Measurements from ENCODE around the gene UNC5CL.

Gene UNC5CL

DNA sequence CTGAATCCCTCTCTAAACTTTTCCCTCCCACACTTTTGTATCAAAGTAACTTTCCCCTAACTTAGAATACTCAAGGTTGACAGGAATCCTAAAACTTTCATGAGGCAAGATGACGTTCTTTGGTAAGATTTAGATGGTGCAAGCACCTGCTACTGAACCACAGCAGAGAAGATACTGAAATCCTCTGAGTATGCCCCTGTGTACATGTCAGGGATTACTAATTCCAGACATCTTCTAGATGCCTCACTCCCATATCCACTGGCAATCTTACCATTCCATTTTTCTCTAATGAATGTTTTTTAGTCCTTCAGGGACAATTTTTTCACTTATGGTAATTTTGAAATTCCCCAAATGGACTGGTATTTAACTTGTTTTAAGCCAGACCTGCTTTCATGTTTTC lies 23.0 kb upstream of the UNC5CL start:
- DNase-seq: no peak

DNA sequence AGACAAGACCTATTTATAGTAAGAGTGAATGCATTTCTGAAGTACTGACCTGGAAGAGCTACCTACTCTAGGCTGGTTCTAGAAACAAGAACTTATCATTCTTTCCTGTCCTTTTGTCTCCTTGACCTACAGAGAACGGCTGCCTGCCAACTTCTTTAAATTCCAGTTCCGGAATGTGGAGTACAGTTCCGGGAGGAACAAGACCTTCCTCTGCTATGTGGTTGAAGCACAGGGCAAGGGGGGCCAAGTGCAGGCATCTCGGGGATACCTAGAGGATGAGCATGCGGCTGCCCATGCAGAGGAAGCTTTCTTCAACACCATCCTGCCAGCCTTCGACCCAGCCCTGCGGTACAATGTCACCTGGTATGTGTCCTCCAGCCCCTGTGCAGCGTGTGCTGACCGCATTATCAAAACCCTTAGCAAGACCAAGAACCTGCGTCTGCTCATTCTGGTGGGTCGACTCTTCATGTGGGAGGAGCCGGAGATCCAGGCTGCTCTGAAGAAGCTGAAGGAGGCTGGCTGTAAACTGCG lies 22.2 kb upstream of the UNC5CL start:
- no peak for DNase-seq

DNA sequence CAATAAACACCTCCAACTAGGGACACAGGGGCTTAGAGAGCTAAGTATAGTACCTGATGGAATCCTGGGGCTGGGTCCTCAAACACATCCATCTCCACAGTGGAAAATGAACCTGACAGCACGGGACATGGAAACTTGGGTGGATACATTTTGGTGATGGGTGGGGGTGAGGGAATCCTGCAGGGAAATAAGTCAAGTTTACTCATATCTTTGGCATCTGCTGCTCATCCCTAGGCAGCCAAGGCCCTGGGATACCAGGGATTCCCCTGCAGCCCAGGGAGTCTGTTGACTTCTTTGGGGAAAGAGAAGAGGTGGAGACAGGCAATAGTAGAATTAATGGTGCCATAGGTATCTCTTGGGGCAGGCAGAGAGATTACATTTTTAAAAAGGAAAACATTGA lies 20.5 kb upstream of the UNC5CL start:
- DNase-seq: no peak

DNA sequence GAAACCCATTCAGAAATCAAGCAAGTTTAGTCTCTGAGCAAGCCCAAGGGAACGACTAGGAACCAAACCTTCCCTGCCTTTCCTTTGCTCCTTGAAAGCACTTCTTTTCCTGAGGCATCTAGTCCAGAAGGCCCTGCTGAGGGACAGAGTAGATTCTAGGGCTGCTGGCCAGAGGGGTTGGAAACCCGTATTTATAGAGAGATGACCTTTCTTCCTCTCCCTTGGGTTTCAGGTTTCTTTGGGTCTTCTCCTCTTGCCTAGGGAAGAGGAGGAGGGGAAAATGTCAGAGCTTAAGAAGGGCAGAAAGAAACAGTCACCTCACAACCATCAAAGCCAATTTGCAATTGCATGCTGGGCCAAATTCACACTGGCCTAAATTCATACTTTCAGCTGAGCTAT lies 19.8 kb upstream of the UNC5CL start:
- DNase-seq: no peak

DNA sequence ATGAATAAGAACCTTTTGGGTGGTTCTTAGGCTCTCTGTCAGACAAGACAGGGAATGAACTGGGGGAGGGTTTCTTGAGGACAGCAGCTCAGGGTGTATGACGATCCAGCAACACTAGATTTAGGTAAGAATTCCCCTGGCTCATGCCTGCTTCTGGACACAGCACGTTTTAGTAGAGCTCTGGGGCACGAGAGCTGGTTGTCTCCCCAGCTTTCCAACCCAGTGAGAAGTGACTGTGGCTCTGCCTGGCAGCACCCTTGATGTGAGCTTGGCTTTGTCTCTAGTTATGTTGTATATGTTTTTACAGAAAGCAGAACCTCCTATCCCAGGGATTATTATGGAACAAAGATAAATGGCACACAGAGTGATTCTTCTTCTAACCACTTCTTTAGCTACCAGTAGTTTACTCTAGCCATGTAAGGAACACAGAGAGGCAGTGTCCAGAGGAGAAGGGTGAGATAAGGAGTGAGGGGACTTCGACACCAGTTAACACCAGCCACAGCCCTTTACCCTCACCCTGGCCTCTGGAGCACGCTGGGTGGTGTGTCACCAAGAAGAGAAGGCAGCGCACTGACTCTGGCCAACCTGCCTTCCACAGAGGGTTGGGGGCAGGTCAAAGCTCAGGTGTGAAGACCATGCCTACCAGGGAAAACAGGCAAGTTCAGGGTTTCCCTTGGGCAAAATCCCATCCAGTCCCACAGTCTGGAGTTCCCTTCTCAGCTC lies 17.9 kb upstream of the UNC5CL start:
- DNase-seq: no peak

DNA sequence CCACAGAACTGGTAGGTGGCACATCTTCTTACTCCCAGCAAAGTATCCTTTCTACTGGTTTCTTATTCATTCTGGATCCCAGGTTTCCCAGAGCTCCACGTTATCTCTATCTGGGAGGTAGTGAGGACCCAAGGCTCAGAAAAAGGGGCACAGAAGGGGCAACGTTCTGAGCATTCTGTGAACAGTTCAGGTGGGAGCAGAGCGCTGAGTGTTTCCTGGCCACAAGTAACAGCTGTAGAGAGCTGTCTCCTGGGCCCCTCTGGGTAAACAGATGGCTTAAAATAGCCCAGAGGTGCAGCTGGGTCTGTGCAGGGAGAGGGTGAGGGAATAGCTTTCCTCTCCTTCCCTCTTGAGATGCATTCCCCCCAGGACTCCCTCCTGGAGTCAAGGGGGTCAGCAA lies 16.1 kb upstream of the UNC5CL start:
- no peak for DNase-seq

DNA sequence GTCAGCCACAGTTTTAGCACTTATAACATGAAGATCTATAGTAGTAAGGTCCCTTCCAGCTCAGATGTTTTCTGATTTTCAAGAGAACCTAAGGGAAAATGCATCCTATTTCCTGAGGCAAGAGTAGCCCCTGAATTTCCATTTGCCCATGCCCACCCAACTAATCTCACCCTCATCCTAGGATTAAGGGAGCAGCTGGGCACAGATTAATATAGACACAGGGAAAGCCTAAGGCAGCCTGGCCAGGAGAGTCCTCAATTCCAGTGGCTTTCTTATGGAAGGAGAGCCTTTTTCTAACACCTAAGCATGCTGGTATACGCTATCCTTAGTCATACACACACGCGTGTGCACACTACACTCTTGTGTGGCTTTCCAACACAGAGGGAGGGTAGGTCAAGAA lies 15.5 kb upstream of the UNC5CL start:
- DNase-seq: no peak

DNA sequence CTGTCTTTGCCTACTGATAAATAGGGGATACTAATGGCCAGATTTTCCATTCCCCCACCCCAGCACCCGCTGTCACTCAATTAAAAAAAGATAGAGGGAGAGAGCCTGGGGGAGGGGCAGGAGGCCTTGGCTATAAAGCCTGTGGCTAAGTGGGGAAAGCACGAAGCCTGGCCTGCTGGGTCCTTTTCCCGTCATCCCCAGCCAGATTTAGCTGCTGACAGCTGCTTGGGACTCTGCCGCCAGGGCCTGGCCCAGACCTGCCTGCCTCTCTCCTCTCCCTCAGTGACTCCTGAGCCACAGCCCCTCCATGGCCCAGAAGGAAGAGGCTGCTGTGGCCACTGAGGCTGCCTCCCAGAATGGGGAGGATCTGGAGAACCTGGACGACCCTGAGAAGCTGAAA lies 14.0 kb upstream of the UNC5CL start, which contains the start of gene APOBEC2:
Gene APOBEC2, plus strand, starts transcription at position 162 of the 400 bp plus-strand sequence. Its CDS starts 146 bp downstream, at position 308.
- DNase-seq: no peak

DNA sequence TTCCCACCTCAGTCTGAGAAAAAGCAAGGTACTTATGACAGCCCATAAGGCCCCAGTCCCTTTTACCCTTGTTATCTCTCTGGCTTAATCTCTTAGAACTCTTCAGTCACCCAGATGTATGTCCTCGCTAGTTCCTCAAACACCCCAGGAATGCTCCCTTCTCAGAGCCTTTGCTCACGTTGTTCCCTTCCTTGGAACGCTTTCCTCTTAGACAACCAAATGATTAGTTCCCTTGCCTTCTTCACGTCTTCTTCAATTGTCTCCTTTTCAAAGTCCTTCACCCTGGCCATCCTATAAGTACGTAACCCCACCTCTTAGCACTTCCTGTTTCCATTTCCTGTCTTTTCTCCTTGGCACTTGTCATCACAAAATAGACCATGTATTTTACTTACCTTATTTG lies 12.9 kb upstream of the UNC5CL start:
- DNase-seq: no peak

DNA sequence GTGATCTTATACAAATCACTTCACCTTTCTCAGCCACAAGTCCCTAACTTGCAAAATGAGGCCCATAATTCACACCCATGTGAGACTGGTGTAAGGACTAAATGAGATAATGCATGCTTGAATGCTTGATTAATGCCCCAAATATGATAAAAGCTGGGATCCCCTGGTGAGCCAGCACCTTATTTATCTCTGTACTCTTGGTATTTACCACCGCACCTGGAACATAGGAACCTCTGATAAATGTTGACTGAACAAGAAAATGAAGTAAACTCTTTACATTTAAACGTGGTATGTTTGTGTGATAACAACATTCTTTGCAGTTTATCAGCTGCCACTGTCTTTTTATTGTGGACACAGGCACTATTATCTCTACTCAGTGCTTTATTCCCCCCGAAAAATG lies 11.5 kb upstream of the UNC5CL start:
- peak; percentile 77 for DNase-seq

DNA sequence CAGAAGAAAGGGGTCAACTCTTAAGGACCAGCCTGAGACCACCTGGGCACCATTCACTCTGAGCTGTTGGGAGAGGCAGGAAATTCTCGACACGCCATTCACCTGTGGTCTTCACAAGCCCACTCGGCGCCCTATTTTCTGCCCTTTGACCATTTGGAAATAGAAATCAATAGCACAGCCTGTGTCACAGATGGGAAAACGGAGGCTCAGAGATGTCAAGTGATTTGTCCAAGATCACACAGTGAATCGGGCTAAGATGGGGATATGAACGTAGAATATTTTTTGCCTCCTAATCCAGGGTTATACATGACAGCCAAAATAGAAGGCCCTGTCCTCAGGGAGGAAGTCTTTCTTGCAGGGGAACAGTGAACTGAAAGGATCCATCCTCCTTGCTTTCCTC lies 10.9 kb upstream of the UNC5CL start:
- DNase-seq: no peak

DNA sequence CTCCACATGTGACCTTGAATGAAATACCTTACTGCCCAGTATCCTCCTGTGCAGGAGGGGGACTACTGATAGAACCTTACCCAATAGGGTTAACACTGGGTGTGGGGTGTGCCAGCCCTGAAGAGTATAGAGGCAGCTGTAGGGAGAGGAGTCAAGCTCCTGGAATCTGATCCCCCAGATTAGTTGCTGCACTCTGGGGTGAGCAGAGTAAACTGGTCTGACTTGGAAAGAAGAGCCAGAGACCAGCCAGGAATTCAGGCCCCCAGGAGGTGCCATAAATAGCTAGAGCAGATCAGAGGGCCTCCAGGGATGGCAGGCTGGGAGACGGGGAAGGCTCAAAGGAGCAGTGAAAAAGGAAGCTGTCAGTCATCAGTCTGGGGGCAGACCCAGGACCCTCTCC lies 10.5 kb upstream of the UNC5CL start:
- no peak for DNase-seq

DNA sequence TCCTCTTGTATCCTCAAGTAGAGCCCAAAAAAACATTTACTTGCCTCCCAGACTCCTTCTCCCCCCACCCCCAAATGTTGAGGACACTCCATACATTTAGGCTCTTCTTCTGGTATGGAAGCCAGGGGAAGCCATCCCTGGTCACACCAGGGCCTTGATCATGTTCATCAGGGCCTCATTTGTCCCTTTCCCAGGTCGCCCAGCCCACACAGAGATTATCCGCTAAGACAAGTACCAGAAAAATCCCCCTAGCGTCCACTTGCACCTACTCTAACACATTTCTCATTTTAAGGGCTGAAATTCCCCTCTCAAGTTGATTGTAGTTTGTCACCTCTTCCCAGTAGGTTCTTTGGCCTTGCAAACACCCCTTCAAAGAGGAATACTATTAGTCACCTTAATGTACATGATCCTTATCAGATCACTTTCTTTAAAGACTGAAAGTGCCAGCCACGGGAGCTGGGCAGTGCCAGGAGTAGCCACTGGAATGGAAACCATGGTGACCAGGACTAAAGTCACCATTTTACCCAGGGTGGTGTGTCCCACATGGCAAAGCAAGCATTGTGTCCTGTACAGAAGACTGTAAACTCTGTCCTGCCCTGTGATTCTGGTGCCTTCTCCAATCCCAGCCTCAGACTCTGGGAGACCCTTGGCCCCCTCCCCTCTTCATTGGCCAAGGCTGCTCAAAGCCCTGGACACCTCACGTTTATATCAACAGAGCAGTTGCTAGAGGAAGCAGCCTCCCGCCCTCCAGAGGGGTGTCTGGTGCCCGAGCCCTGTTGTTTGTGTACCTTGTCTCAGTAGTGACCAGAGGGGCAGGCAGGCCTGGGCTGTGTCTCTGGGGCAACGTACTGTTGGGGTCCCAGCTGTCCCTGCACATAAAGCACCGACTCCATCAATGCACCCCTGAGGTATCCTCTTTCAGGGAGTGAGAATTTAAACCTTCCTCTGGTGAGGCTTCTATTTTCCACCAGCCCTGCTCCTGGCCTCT lies 9.0 kb upstream of the UNC5CL start:
- DNase-seq: no peak

DNA sequence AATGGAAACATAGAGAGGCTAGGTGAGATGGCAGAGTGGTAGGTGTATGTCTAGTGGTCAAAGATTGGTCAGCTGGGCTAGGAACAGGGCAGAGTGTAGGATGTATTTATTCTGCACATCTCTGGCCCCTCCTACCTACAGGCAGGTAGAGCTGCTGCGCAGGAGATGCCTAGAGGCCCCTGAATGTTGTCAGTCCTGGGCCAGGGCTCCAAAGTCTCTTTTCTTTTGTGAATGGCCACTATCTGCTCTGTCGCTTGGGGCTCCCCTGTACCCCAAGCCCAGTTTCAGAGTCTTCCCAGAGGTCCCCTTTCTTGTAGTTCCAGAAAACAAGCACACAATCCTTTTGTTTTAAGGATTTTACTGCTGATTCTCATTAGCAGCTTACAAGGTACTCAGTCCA lies 8.3 kb upstream of the UNC5CL start:
- DNase-seq: no peak

DNA sequence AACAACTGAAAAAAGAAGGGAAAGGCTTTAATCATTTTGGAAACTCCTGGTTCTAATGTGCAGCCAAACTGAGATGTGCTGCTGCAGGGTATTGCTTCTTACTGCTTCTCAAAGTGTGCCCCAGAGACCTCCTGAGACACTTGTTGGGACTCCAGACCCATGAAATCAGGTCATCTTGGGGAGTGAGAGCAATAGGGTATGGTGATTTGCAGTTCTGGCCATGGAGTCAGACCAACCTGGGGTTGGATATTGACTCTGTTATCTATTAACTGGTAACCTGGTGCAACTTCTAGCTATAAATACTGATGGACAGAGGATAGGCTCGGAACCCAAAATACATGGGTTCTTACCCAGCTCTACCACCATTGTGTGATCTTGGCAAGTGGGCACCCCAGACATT lies 7.1 kb upstream of the UNC5CL start:
- no peak for DNase-seq

DNA sequence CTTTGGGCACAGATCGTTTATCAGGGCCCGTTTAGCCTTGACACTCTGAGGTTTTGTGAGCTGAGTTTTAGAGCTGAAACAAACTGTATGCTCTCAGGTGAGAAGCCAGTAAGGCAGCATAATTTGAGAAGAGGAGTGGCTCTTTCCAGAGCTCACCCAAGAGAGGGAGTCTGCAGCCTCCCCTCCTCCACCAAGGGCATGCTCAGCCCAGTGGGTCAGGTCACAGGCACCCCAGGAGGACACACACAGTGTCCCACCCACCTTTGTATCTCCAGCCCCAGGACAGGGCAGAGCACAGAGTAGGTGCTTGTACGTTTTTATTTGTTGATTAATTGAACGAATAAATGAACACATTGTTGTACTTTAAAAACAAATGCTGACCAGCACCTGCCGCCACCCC lies 6.6 kb upstream of the UNC5CL start:
- no peak for DNase-seq

DNA sequence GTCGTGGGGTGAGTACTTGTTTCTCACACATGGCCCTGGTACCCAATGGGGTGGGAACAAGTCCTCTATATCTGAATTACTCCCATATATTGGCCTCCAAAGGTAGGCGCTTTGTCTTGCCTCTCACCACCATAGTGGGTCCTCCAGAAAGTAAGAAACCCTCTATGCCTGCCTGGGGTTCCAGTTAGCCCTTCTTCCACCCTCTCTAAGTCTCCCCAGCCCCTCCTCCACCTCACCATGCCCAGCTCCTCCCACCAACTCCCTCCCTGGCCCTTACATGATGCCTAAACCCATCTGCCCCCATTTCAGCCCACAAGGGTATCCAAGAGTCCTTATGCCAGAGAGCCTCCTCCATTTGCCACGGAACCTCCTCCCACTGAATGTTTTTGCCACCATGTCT lies 4.1 kb upstream of the UNC5CL start:
- peak; percentile 36 for DNase-seq

DNA sequence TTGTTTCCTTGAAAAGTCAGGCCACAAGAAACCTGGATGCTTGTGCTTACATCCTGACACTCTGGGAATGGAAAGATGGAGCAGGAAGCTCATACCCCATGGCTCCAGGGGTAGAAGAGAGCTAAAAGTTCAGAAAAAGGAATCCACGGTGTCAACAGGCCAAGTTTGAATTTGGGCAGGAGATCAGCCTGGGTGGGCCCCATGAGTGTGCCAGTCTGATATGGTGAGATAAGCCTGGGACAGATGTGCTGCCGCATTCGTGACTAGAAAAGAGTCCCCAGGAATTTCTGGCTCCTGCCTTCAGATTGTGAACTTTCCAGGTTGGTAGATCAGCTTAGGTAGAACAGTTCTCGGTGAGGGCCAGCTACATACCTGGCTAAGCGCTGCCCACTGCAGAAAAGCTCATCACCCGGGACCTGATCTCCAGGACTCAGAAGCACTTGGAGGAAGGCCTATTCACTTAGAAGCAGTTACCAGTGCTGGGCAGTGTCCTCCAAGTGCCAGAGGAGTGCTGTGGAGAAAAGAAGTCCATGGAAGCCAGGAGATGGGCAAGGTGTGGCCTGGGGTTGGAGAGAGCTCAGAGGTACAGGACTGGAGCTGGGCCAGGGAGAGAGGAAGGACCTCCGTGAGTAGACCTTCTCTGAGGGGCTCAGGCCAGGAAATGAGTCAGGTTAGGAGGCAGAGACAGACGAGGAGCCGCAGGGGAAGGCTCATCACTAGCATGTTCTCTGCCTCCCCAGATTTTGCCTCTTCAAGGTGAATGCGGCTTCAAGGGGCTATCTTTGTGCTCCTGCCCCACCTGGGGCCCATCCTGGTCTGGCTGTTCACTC lies 3.4 kb upstream of the UNC5CL start, which contains the start of gene TSPO2:
Gene TSPO2, plus strand, starts transcription at position 242 of the 830 bp plus-strand sequence. Its CDS starts 519 bp downstream, at position 761.
- peak; percentile 91 for DNase-seq

DNA sequence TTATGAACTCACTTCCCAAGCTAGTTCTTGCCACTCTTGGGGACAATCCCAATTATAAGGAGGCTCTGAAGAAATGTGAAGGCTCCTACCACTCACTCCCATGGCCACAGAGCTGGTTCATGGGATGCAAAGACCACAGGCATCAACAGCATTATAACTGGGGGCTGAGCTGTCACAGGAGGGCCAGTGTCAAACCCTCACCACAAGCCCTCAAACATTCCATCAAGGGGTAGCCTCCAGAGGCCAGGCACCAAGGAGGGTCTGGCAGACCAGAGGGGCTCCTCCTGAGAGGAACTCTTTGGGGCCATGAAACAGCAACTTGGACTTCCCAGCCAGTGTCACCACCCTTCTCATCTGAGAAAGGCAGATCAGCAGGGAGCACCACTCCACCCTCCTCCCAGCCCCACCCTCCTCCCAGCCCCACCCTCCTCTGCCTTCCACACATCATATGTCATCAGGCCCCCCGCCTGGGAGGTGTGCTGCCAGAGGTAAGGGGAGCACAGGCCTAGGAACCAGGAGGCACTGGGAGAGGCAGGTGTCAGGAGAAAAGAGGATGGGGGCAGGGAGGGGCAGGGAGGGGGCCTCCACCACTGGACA lies 2.0 kb upstream of the UNC5CL start:
- DNase-seq: peak; percentile 73

DNA sequence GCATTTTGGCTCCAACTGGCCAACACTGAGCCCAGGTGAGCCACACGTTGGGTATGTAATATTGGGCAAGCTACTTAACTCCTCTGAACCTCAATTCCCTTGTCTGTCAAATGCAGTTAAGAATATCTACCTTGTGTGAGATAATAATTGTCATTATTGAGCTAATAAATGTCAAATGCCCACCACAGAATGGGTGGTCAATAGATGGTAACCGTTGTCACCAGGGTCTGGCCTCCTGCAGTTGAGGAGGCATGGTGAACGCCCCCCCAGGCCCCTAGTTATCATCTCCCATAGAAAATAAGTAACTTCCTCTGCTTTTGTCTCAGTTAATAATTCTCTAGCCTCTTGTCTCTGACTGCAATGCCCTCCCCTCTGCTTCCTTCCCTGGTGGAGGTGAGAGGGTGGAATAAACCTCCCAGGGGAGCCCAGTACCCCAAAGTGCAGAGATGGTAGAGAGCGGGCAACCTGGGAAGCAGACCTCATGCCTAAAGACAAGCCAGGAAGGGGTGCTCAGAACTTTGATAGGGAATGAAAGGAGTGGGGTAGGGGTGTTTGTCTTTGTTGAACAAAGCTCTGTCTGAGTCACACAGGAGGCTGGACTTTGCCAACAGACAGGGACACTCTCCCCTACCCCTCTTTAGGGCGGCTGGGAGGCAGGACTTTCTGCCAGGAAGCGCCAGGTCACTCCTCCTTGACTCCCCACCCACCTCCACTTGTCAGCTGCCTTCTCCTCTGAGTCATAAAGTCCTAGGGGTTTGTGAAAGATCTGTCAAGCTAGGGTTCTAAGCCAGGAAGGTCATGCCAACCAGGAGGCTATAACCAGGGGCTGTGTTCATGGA lies 1.3 kb upstream of the UNC5CL start:
- peak; percentile 77 for DNase-seq

DNA sequence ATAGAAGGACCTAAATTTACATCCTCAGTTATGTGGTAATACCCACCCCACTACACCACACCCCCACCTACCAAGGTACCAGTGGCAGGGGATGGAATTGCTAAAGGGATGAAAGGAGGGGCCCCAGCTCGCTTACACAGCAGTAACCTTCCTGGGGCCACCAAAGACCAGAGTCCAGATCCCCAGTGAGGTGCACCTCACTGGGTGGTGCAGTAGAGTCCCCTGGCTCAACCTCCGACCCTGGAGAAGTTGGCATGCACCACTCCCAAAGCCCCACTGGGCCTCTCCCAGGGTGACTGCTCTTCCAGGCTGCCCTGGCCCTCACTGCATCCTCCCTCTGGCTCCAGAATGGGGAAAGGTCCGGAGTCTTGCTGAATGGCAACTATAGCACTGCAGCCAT lies 816 bp downstream of the UNC5CL start:
- DNase-seq: no peak

Data from hematopoietic multipotent progenitor cell treated with erythropoietin and hydrocortisone succinate and interleukin-3 and kit ligand, for 8 days (in vitro differentiated cells).